ENCODE data around the gene IER5. TPM values are rescaled to one million over a fixed set of nuclear protein-coding genes. Genes with fewer than 3 reads are reported as not detected.
"Not testable (repeated sequence)": the region's sequence is repeated elsewhere in the genome, so short reads cannot be mapped to it uniquely, and the experiment has no call there.

Gene IER5
- total RNA-seq, 4 donors from 2014 or later = 10.7 to 16.7 (median 14.9) TPM

GRCh38 chr1:181114574-181115367 is 26.3 kb downstream of the IER5 start:
- Histone ChIP-seq H3K36me3 (no peaks in the 10 kb centered on the region), H3K27ac (no peak overlapping the region), H3K4me3 (no peak overlapping the region), H3K4me1 (peaks cover 0 to 23% (median 0%) of the 10 kb centered on the region in 3 donors), H3K9me3 (no peaks in the 10 kb centered on the region), H3K27me3 (no peaks in the 10 kb centered on the region)
- WGBS, 2 donors (ENCODE audit: low coverage in 1 of 2) = 64 to 66% methylated on average over 8 to 9 of the region's 11 CpGs
- TF ChIP-seq EP300 (IDR thresholded peaks at IDR 0.05) = no peak
- TF ChIP-seq POLR2AphosphoS5 (IDR thresholded peaks at IDR 0.05) = no peak
- no peak for TF ChIP-seq POLR2A (IDR thresholded peaks at IDR 0.05)
- TF ChIP-seq, protein P1, sequence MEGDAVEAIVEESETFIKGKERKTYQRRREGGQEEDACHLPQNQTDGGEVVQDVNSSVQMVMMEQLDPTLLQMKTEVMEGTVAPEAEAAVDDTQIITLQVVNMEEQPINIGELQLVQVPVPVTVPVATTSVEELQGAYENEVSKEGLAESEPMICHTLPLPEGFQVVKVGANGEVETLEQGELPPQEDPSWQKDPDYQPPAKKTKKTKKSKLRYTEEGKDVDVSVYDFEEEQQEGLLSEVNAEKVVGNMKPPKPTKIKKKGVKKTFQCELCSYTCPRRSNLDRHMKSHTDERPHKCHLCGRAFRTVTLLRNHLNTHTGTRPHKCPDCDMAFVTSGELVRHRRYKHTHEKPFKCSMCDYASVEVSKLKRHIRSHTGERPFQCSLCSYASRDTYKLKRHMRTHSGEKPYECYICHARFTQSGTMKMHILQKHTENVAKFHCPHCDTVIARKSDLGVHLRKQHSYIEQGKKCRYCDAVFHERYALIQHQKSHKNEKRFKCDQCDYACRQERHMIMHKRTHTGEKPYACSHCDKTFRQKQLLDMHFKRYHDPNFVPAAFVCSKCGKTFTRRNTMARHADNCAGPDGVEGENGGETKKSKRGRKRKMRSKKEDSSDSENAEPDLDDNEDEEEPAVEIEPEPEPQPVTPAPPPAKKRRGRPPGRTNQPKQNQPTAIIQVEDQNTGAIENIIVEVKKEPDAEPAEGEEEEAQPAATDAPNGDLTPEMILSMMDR (IDR thresholded peaks at IDR 0.05) = no peak
- no peak for ATAC-seq

GRCh38 chr1:181115368-181115684 is 26.8 kb downstream of the IER5 start:
- TF ChIP-seq POLR2AphosphoS5 (IDR thresholded peaks at IDR 0.05) = no peak
- no peak for TF ChIP-seq POLR2A (IDR thresholded peaks at IDR 0.05)
- TF ChIP-seq, protein P1 (IDR thresholded peaks at IDR 0.05) = no peak
- TF ChIP-seq EP300 (IDR thresholded peaks at IDR 0.05) = no peak
- no peaks in the 10 kb centered on the region for H3K9me3 ChIP-seq
- H3K36me3 ChIP-seq = no peaks in the 10 kb centered on the region
- H3K27me3 ChIP-seq = no peaks in the 10 kb centered on the region
- no peak for ATAC-seq
- H3K4me3 ChIP-seq = no peak overlapping the region
- H3K27ac ChIP-seq = no peak overlapping the region
- WGBS, 2 donors (ENCODE audit: low coverage in 1 of 2) = 96% methylated on average over 3 of the region's 3 CpGs
- peaks cover 0 to 23% (median 0%) of the 10 kb centered on the region in 3 donors for H3K4me1 ChIP-seq

GRCh38 chr1:181115971-181116370 is 27.5 kb downstream of the IER5 start:
- H3K4me3 ChIP-seq, ATAC-seq: not testable (repeated sequence)

DNA sequence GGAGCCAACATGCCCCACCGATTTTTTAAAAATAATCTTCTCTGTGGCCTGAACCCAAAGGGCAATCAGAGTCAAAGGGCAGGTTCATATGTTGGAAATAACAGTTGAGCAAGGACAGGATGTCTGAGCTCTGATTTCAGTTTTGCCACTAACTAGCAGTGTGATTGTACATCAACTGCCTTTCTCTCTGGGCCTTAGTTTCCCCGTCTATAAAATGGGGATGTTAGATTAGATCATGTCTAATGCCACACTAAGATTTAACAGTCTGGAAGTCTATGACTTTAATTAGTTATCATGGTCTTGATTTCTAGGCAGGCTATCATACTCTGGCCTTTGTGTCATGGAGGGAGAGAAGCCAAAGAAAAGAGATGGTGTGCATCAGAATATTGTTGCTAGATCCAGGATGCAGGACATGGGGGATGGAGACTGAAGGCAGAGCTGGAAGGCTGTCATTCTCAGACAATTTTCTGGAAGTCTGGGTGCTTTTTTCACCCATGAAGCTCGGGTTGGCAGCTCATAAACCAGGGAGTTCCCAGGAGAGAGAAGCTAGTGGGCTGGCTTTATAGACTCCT is 28.4 kb downstream of the IER5 start:
- Histone ChIP-seq H3K4me3 (no peak overlapping the region), H3K27ac (no peak overlapping the region), H3K36me3 (no peaks in the 10 kb centered on the region), H3K27me3 (no peaks in the 10 kb centered on the region), H3K9me3 (no peaks in the 10 kb centered on the region), H3K4me1 (peaks cover 0 to 18% (median 0%) of the 10 kb centered on the region in 3 donors)
- ATAC-seq = no peak
- TF ChIP-seq EP300 (IDR thresholded peaks at IDR 0.05) = no peak
- 70 to 84% methylated on average over 3 of the region's 3 CpGs for WGBS, 2 donors (ENCODE audit: low coverage in 1 of 2)

More at GRCh38 chr1:181115971-181116370, 27.5 kb downstream of the IER5 start:
- WGBS, 2 donors (ENCODE audit: low coverage in 1 of 2) = 100% methylated on average over 1 to 4 of the region's 9 CpGs
- H3K27ac ChIP-seq, H3K36me3 ChIP-seq, H3K27me3 ChIP-seq, H3K9me3 ChIP-seq: not testable (repeated sequence)
- peaks cover 0 to 23% (median 0%) of the 10 kb centered on the region in 3 donors for H3K4me1 ChIP-seq

GRCh38 chr1:181117648-181118449 is 29.3 kb downstream of the IER5 start:
- peaks cover 0 to 9% (median 0%) of the 10 kb centered on the region in 3 donors for H3K4me1 ChIP-seq
- WGBS, 2 donors (ENCODE audit: low coverage in 1 of 2) = 60% methylated on average over 2 of the region's 9 CpGs; no CpG with 5 or more reads in 1 of the 2 donors
- H3K4me3 ChIP-seq = no peak overlapping the region
- peak overlapping the region in 1 of 4 donors; percentile 9 for H3K27ac ChIP-seq
- no peaks in the 10 kb centered on the region for H3K27me3 ChIP-seq
- H3K9me3 ChIP-seq = no peaks in the 10 kb centered on the region
- TF ChIP-seq POLR2A (IDR thresholded peaks at IDR 0.05) = no peak
- TF ChIP-seq EP300 (IDR thresholded peaks at IDR 0.05) = no peak
- no peak for TF ChIP-seq POLR2AphosphoS5 (IDR thresholded peaks at IDR 0.05)
- TF ChIP-seq, protein P1 (IDR thresholded peaks at IDR 0.05) = no peak
- ATAC-seq = no peak
- no peaks in the 10 kb centered on the region for H3K36me3 ChIP-seq

Measured in gastroesophageal sphincter (tissue), 4 donors.